Kidney glomerular epithelial cell (primary cell): ENCODE measurements around the gene PPP2R2C.

ENCODE experiments used
- DNase-seq: peaks from one replicate; lab custom pipeline; 2025; lab: John Stamatoyannopoulos, UW

The PPP2R2C gene

DNA sequence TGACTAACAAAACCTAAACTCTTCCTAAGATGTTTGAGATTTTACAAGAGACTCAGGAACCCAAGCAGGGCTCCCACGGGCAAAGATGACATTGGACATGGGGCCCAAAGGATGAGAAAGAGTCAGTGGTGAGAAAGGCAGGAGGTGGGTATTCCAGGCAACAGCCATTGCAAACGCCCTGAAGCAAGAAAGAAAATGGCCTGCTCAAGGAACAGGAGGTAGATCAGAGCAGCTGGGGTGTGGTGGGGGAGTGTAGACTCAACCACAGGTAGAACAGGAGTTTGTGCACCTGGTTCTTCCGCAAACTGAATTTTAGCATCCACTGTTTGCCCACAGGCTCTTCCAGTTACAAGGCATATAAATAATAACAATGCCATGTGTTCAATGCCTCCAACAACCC, 3.3 kb downstream of the PPP2R2C start:
- no peak for DNase-seq

DNA sequence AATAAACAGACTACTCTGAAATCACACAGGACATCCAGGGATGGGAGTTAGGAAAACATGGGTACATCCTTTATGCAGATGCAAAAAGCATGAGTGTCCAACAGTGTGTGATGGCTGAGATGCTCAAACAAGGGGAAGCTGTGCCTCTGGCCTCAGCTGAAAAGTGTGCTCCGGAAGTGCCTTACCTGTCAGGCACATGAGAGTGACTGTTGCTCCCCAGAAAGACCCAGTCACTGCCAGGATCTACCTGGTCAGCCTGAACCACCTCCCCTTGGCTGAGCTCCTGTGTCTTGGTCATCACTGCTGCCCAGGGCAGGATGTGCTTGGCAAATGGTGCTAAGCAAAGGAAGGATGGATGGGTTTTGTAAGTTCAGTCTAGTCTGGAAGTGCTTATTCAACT, 4.0 kb downstream of the PPP2R2C start:
- no peak for DNase-seq

DNA sequence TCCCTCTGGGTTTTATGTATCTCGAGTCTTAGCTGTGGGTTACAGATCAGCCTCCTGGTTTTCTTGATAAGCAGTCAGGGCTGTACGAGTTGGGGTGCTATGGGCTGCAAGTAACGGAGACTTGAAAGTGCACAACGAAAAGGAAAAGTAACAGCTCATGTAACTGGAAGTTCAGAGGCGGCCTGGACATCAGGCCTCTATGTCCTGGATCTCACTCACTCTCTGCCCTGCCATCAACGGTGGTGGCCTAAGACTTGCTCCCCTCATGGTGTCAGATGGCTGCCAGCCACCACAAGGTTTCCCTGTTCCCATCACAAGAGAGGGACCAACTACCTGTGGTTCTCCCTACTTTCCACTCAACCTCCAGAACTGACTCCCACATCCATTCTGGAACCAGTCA, 4.8 kb downstream of the PPP2R2C start:
- no peak for DNase-seq

DNA sequence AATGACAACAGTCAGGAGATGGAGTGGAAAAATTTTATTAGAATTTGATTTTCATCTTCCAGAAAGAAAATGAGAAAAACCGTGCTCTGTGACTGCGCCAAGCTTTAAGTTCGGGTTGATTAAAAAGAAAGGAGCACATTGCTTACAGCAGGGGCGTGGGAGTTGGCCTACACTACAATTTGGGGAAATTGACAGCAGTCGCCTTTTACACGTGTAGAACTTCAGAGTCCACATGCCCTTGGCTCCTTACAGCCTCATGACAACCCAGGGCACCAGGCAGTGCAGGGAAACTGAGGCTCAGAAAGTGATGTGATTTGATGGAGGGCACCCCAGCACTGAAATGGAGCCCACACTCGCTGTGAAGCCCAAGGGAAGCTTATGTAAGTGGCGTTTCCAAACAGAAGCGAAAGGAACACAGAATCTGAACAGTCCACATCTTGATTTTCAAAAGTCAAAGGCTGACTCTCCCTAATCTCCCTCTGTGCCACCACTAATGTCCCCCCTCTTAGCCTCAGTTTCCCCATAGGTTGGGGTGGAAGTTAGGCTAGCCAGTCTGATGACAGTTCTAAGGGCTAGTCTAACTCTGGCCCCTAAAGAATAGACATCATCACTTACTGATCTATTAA, 5.5 kb downstream of the PPP2R2C start:
- DNase-seq = no peak

- no peak for DNase-seq
Observed at GRCh38 chr4:6465955-6466354, 6.5 kb downstream of the PPP2R2C start.

DNA sequence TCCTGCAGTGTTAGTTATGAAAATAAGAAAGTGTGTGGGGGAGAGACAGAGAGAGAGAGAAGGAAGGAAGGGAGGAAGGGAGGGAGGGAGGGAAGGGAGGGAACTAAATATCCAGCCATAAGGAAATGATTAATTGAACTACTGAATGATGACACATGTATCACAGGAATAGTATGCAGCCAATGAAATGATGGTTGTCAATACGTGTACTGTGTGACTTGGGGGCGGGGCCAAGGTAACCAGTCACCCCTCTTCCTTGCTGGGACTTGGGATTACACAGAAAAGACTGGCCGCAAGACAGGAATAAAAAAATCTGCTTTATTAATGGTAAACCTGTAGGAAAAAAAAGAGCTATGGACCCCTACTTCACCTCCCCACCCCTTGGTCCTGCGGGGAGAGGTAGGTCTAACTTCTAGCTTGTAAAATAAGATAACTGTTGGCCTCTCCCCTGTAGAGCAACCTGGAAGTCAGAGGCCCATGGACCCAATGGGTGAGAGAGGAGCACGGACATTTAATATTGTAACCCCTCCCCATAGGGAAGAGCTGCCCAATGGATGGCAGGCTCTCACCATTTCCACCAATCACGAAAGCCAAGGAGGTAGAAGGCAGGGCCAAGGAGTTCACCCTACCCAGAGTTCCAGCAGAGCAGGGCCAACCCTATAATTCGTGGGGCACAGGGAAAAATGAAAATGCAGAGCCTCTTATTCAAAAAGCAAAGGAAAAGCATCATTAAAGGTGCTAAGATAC, 7.4 kb downstream of the PPP2R2C start:
- DNase-seq = no peak

DNA sequence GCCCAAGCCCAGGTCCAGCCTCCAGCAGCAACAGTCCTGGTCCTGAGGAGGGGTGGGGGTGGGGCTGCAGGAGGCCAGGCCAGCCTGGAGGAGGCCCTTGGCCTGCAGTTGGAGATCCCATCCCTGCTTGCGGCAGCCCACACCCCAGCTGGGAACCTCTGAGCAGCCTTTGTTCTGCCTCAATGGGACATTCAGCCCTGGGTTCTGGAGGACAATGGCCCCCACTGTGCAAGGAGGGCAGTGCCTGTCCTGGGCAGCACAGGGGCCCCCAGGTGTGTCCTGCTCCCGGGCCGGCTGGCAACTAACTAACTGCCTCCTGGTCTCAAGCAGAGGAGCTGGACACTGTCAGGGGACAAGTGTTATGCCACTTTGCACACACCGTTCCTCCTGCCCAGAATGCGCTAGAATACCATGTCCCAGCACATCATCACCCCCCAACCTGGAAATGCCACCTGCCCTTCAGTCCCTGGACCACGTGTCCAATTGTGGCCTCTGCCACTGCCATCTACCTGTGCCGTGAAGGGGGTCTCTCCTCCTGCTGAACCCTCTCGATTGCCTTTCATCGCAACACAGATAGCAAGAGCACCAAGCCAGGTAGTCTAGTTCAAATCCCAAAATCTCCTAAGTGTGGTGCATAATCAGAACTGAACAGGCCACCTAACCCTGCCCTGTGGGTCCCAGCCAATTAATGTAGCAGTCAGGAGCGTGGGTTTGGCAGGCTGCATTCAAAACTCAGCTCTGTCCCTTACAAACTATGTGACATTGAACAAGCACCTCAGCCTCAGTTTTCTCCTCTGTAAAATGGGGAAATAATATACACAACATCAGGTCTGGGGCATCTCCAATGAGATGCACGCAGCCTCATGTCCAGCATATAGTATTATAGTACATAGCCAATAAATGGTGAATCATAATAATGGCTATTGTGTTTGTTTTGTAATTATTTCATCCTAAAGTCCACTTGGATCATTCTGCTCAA, 8.8 kb downstream of the PPP2R2C start:
- no peak for DNase-seq

- DNase-seq = no peak
Observed at GRCh38 chr4:6461301-6462165, 10.9 kb downstream of the PPP2R2C start.

- no peak for DNase-seq
Observed at GRCh38 chr4:6460876-6461275, 11.5 kb downstream of the PPP2R2C start.

- no peak for DNase-seq
Observed at GRCh38 chr4:6458528-6458927, 13.9 kb downstream of the PPP2R2C start.

- no peak for DNase-seq
Observed at GRCh38 chr4:6456450-6456849, 16.0 kb downstream of the PPP2R2C start.

DNA sequence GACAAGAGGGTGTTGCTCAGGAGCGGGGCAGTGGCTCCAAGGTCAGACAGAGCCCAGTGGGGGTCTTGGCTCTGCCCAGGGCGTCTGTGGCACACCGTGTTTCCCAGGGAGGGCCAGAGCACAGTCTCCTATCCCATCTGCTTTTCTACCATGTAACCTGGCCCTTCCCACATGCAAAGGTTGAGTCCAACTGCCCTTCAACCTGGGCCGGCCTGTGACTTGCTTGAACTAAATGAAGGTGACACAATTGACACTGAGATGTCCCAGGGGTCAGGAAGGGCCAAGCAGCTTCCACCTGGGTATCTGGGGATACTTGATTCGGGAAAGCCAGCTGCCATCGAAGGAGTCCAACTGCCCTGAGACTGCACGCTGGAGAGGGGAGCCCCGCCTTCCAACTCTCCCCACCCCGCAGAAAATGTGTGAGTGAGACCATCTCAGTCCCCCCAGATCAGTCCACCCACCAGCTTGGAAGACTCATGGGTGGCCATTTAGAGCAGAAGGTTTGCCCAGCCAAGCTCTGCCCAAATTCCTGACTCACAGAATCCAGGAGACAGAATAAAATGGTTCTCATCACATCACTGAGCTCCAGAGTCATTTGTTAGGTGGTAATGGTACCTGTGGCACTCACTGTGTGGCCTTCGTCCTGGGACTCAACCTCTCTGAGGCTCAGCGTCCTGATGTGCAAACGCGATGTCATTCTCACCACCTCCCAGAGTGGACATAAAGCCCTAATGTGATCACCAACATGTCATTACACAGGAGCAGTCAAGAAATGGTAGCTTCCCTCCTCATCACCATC, 18.1 kb downstream of the PPP2R2C start:
- no peak for DNase-seq

DNA sequence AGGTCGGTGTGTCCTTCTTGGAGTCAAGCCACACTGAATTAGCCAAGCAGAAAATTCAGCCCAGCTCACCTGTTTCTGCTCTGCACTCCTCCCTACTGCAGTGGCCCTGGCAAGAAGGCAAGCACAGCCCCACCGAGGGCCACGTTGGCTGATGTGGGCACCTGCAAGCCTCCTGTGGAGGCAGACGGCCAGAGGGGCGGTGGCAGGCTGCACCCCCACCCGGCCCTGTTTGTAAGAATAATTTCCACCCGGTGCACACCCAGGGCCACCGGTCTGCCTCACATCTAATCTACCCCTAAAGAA, 18.8 kb downstream of the PPP2R2C start:
- no peak for DNase-seq

DNA sequence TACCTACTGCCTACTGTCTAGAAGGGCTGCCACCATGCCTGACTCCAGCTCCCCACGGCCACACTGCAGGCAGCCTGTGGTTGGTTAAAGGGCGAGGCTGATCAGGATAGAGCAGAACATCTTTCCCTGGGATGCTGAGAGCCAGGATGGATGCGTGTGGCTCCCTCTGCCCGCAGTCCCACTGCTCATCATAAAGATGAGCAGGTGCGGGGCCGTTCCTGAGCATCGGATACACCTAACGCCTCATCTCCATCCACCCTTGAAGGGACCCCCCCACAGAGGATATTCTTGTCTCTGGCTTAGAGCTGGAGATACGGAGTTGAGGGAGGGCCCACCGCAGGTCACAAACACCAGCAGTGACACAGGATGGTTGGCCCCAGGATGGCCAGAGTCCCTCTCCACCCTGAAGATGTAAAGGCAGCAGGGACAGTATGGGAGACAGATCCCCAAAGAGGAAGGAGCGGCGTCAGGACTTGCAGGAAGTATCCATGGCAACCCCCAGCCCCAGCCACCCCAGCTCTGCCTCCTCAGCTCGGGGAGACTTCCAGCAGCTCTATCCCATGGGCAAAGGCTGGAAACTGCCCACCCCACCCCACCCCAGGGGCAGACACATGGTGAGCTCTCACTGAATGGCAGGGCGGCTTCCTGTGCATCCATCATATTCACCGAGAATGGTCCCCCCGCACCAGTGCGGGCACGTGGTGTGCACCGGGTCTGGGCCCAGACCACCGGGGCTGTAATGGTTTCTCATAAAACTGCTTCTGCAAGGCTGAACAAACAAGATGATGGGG, 19.3 kb downstream of the PPP2R2C start:
- DNase-seq = no peak

DNA sequence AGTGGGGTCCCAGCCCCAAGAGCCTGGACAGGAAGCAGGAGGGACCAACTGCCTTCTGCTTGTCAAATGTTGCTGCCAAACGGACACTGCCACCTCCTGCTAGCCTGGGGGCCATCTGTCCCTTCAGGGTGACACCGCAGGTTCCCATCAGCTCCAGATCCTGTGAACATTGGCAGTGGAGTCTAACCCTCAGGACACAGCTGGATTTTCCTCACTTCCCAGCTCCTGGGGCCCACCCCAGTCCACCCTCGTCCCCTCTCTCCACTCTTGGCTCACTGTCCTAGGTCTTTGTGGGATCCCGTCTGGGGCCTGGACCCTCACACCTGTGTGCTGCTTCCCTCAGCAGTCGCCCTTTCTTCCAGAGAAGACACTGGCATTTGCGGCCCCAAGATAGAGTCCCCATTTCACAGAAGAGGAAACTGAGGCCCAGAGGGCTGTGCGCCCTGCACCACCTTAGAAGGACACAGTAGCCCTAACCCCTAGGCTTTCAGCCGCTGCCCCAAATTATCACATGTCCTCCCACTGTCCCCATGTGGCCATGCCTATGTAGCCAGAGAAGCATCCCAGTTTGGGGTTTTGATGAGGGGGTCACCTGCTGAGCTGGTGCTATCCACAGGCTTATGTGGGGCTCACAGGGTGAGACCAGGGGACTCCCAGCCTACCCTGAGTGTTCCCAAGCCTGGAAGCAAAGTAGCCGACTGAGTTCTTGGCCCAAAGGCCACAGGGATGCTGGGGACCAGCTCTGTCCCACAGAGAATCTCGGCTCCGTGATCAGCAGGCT, 20.1 kb downstream of the PPP2R2C start:
- DNase-seq = no peak

- no peak for DNase-seq
Observed at GRCh38 chr4:6451309-6451708, 21.1 kb downstream of the PPP2R2C start.

- DNase-seq = no peak
Observed at GRCh38 chr4:6450709-6451108, 21.7 kb downstream of the PPP2R2C start.

DNA sequence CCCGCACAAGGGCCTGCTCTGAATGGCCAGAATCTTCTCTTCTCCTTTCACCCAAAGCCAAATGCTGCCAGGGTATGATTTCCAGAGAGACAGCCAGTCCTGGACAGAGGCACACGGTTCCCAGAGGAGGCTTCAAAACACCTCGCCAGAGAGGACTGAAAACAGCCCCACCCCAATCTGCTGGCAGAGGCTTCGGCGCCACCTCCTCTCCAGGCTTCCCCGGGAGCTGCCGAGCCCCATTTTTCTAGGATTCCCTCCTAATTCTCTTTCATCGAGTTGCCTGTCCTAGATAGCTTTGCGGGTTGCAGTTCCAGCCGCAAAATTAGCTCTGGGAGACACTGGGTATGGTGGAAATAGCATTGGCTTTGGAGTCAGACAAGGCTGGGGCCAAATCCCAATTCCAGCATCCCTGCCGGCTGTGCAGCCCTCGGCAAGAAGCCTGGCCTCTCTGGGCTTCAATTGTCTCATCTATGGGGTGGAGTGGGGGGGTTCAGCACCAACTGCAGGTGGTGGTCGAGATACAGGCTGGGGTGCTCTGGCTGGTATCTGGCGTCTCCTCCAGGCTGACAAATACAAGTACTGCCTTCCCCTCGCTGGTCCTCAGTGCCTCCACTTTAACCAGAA, 22.6 kb downstream of the PPP2R2C start:
- DNase-seq = no peak

GRCh38 chr4:6449335-6449734, 23.1 kb downstream of the PPP2R2C start:
- no peak for DNase-seq
